K562 (cell line): ENCODE results near the gene TRERF1. TPM values are rescaled to one million over a fixed set of nuclear protein-coding genes. Genes with fewer than 3 reads are reported as not detected.

Experiments
- ATAC-seq: fragments of 200-7000 bp; cut with Tn5 transposase; 3 replicates; pipeline ENCODE4 v1.9.1; 2020; ENCODE audit warnings: moderate library complexity
- BruUV-seq: library from RNA; stranded (reverse); fragments of 400-500 nt; replicated peaks from 2 replicates; lab custom pipeline; 2021; lab: Mats Ljungman, UMichigan
- CTCF ChIA-PET: fragments of 300-600 bp; formaldehyde crosslinking; extraction: SDS; loops from one replicate; lab custom pipeline; 2021; ENCODE audit warnings: low intra/inter-chr PET ratio; lab: Yijun Ruan, JAX
- POLR2A ChIA-PET: fragments of 300-600, 350-650 bp; sonication (Branson Sonifier 250); formaldehyde crosslinking; extraction: SDS; loops from one replicate; lab custom pipeline; 2021; ENCODE audit warnings: antibody characterized with exemption, inconsistent platforms; lab: Yijun Ruan, JAX
- DNase-seq, 4 experiments: peaks; one replicate each; pipeline versions ENCODE4 v3.0.0 to v3.0.0-alpha.2; 2011 to 2018; ENCODE audit warnings: low spot score in 3 of 4, mixed read lengths in 3 of 4; ENCODE audit errors: extremely low read depth in 1 of 4
- FAIRE-seq: peaks from 2 replicates; lab custom pipeline; 2011; peaks lifted over from hg19 to GRCh38; lab: Jason Lieb, UNC
- H2AFZ ChIP-seq: 2 replicates; pipeline ENCODE4 v1.6.0; 2011; ENCODE audit warnings: low read depth, low read length, control low read depth, inconsistent platforms
- H3K27ac ChIP-seq: fragments of 200-600 bp; 3 replicates; pipeline ENCODE4 v1.8.0; 2011; ENCODE audit warnings: low read depth, mild to moderate bottlenecking, control low read depth, inconsistent platforms, low read length, moderate library complexity, mixed read lengths; ENCODE audit errors: extremely low read depth
- H3K27me3 ChIP-seq, 2 experiments: fragments of 300-600 bp in 1 of 2; 2 replicates in 1 of 2; 3 replicates in 1 of 2; pipeline versions ENCODE4 v1.6.0 to v1.8.0; 2011; ENCODE audit warnings: inconsistent platforms in 2 of 2, low read length in 2 of 2, mild to moderate bottlenecking in 1 of 2, mixed read lengths in 1 of 2, moderate library complexity in 1 of 2; ENCODE audit not compliant: control insufficient read depth in 2 of 2, insufficient read depth in 2 of 2
- H3K36me3 ChIP-seq: fragments of 300-600 bp; 3 replicates; pipeline ENCODE4 v1.8.0; 2011; ENCODE audit warnings: mild to moderate bottlenecking, low read length, inconsistent platforms; ENCODE audit not compliant: control insufficient read depth, insufficient read depth
- H3K4me1 ChIP-seq, 2 experiments: fragments of 200-600 bp in 1 of 2; replicated peaks in 1 of 2; 2 replicates in 1 of 2; 3 replicates in 1 of 2; pipeline versions ENCODE4 v1.5.1 to v1.8.0; 2011; ENCODE audit warnings: inconsistent platforms in 2 of 2, low read length in 2 of 2, mild to moderate bottlenecking in 1 of 2, mixed read lengths in 1 of 2, moderate library complexity in 1 of 2; ENCODE audit not compliant: control insufficient read depth in 2 of 2, insufficient read depth in 2 of 2
- H3K4me2 ChIP-seq: 2 replicates; pipeline ENCODE4 v1.6.1; 2011; ENCODE audit warnings: low read length, control low read depth, inconsistent platforms, mixed read lengths; ENCODE audit not compliant: insufficient read depth
- H3K4me3 ChIP-seq: fragments of 200-600 bp; sonication (generic), shearing (Covaris generic); 2 replicates; pipeline ENCODE4 v1.5.1; 2016; ENCODE audit warnings: control low read depth, inconsistent platforms
- H3K79me2 ChIP-seq: fragments of 200-600 bp; 3 replicates; pipeline ENCODE4 v1.8.0; 2011; ENCODE audit warnings: low read length, inconsistent platforms; ENCODE audit not compliant: control insufficient read depth, insufficient read depth
- H3K9ac ChIP-seq, 2 experiments: 2 replicates each; pipeline versions ENCODE4 v1.6.0 to v1.6.1; 2011; ENCODE audit warnings: low read depth in 2 of 2, low read length in 2 of 2, control low read depth in 1 of 2, inconsistent platforms in 1 of 2, mild to moderate bottlenecking in 1 of 2, mixed read lengths in 1 of 2; ENCODE audit not compliant: insufficient read depth in 1 of 2
- H3K9me1 ChIP-seq: one replicate; pipeline ENCODE4 v1.6.0; 2011; ENCODE audit warnings: inconsistent platforms, mild to moderate bottlenecking, low read length, moderate library complexity; ENCODE audit not compliant: control insufficient read depth, insufficient read depth
- H3K9me3 ChIP-seq: replicated peaks from 2 replicates; pipeline ENCODE4 v1.5.1; 2011; ENCODE audit warnings: low read depth, low read length, inconsistent platforms; ENCODE audit not compliant: control insufficient read depth, insufficient read depth
- H4K20me1 ChIP-seq: replicated peaks from 2 replicates; pipeline ENCODE4 v1.6.1; 2011; ENCODE audit warnings: low read length, inconsistent platforms, mixed read lengths; ENCODE audit not compliant: control insufficient read depth, insufficient read depth
- FOSL1 ChIP-seq: fragments of 200-800 bp; sonication (Bioruptor generic); conservative IDR thresholded peaks from 2 replicates; pipeline ENCODE4 v1.6.1; 2016; ENCODE audit warnings: missing genetic modification characterization, missing compliant biosample characterization
- HMG20A ChIP-seq: fragments of 450-650 bp; formaldehyde crosslinking; conservative IDR thresholded peaks from 2 replicates; pipeline ENCODE4 v1.4.0; 2020; ENCODE audit warnings: mild to moderate bottlenecking, mixed read lengths
- LARP7 ChIP-seq: fragments of 450-650 bp; IDR thresholded peaks from 2 replicates; pipeline ENCODE4 v1.6.1; 2016
- NR1H2 ChIP-seq: sonication (generic); formaldehyde crosslinking; IDR thresholded peaks from 2 replicates; pipeline ENCODE4 v1.4.0; 2020; ENCODE audit warnings: mild to moderate bottlenecking, missing genetic modification reagents
- SLC30A9 ChIP-seq: fragments of 250-450 bp; sonication (Bioruptor Pico); IDR thresholded peaks from 2 replicates; pipeline ENCODE4 v1.8.0; 2022; ENCODE audit warnings: mild to moderate bottlenecking, moderate library complexity
- SRSF7 ChIP-seq: fragments of 200-400 bp; formaldehyde crosslinking; optimal IDR thresholded peaks from 2 replicates; pipeline ENCODE3; 2017; ENCODE audit warnings: mild to moderate bottlenecking, low read depth, low read length
- ZBTB34 ChIP-seq: fragments of 250-450 bp; sonication (Bioruptor Pico); IDR thresholded peaks from 2 replicates; pipeline ENCODE4 v1.8.0; 2021; ENCODE audit warnings: mild to moderate bottlenecking, moderate library complexity
- ZBTB40 ChIP-seq, 2 experiments: fragments of 450-650 bp in 1 of 2; sonication (generic) in 1 of 2; formaldehyde crosslinking in 1 of 2; IDR thresholded peaks; 2 replicates each; pipeline versions ENCODE4 v1.7.1 to v1.9.0; 2016 to 2022; ENCODE audit warnings: inconsistent platforms in 1 of 2, mild to moderate bottlenecking in 1 of 2, missing genetic modification reagents in 1 of 2
- ZNF23 ChIP-seq: fragments of 250-450 bp; sonication (Bioruptor Pico); IDR thresholded peaks from 2 replicates; pipeline ENCODE4 v1.4.0; 2020; ENCODE audit warnings: mild to moderate bottlenecking
- WGBS: fragments of 100-300 bp; shearing (Covaris generic); methylation state at CpG from one replicate; pipeline ENCODE4 v1.1.6; 2016; ENCODE audit warnings: low coverage, mixed read lengths; ENCODE audit not compliant: insufficient coverage; ENCODE audit errors: missing lambda C conversion rate; 5-methylcytosine and 5-hydroxymethylcytosine counted together
- in situ Hi-C: fragments of 300-500 bp; cut with MboI; formaldehyde crosslinking; loops from 4 replicates; pipeline ENCODE4 v1.15.0; 2018; ENCODE audit warnings: inconsistent platforms, mixed read lengths
- intact Hi-C: fragments of 100-400 bp; cut with micrococcal nuclease; formaldehyde crosslinking; loops from 2 replicates; pipeline ENCODE4 v1.14.2; 2022
- polyA plus RNA-seq, 8 experiments: library from polyadenylated mRNA; depleted of rRNA in 4 of 8; stranded (reverse) in 5 of 8; unstranded in 3 of 8; fragments of >200 nt; fragmentation: Nextera tagmentation in 2 of 8; fragmentation: Illumina TruSeq in 1 of 8; extraction: Ambion mirVana in 2 of 8; extraction: Trizol in 1 of 8; gene quantifications; 2 replicates each; pipeline versions ENCODE4 v1.2.1 to v1.2.3, GENCODE V29; 2011 to 2014; ENCODE audit warnings: inconsistent platforms in 1 of 8, missing spikeins in 1 of 8
- total RNA-seq, 7 experiments: library from RNA; depleted of rRNA in 6 of 7; stranded (reverse); fragments of >200 nt in 6 of 7; fragmentation: Illumina TruSeq in 2 of 7; extraction: Trizol in 2 of 7; gene quantifications; 2 replicates each; pipeline versions ENCODE4 v1.2.1 to v1.2.3, GENCODE V29; 2011 to 2021; ENCODE audit warnings: low replicate concordance in 1 of 7

The TRERF1 gene
- total and polyA plus RNA-seq, 9 of the 15 experiments (the other 6 are each of a cell fraction or from before 2014, with no cell fraction given) = 0.04 to 0.20 (median 0.07) TPM; not detected in 3

DNA sequence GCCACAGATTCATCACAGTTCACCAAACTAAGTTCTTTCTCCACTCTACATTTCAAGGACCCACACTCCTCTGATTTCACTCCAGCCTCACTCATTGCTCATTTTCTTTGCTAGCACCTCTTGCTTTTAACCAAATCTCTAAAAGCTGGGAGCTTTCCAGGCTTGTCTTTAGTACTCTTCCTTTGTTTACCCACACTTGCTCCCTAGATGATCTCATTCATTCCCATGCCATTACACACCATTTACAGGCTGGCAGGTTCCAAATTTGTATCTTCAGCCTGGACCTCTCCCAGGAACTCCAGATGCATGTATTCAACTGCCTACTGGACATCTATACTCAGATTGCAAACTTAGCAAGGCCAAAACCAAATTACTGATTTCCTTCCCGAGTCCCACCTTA is 251.7 kb downstream of the TRERF1 start:
- intact Hi-C loops (no loop called here), in situ Hi-C loops (no loop called here)
- Histone ChIP-seq H2AFZ (no peak overlapping the region), H3K36me3 (peaks cover 21% of the 10 kb centered on the region; the same call in 2 of the 3 replicates), H4K20me1 (no peaks in the 10 kb centered on the region), H3K9me1 (no peaks in the 10 kb centered on the region), H3K4me2 (no peak overlapping the region; the same call in 1 of the 2 replicates), H3K27ac (peak overlapping the region; percentile 83), H3K27me3 (no peaks in the 10 kb centered on the region), H3K4me3 (no peak overlapping the region), H3K4me1 (peaks cover 37 to 57% of the 10 kb centered on the region in 2 experiments), H3K79me2 (no peaks in the 10 kb centered on the region), H3K9me3 (peaks cover 6% of the 10 kb centered on the region), H3K9ac (0 out of 4 replicates have a peak overlapping the region, but pooled peaks of 1 of the 2 experiments have one; percentile 4)
- CTCF ChIA-PET = no interaction called here
- POLR2A ChIA-PET = interaction anchor here (0.9 to 1.9 kb wide), 3 partner anchors 15 to 107 kb away, joined by 3 to 7 read pairs (median 4); no protein-coding TSS in a partner anchor
- ATAC-seq = no peak
- no TSS peak for BruUV-seq
- no peak for FAIRE-seq
- WGBS = 27% methylated on average over 1 of the region's 1 CpG
- DNase-seq = no peak
- no peak for TF ChIP-seq ZBTB34
- TF ChIP-seq SRSF7 = no peak
- no peak for TF ChIP-seq FOSL1
- TF ChIP-seq ZBTB40 (IDR thresholded peaks at IDR 0.05) = no peak
- no peak for TF ChIP-seq ZBTB40 (CRISPR knock-in tag; IDR thresholded peaks at IDR 0.05)
- TF ChIP-seq LARP7 = peak; percentile 4; the same call in 1 of the 2 replicates
- TF ChIP-seq ZNF23 = no peak
- TF ChIP-seq NR1H2 (CRISPR knock-in tag) = no peak
- no peak for TF ChIP-seq SLC30A9
- TF ChIP-seq HMG20A (CRISPR knock-in tag) = no peak
